ENCODE data around the gene CDX4.
"Not testable (repeated sequence)": the region's sequence is repeated elsewhere in the genome, so short reads cannot be mapped to it uniquely, and the experiment has no call there.

The CDX4 gene

GRCh38 chrX:73446831-73447230 lies at the start of gene CDX4:
Gene CDX4, plus strand, starts transcription at chrX:73447053. Its CDS starts 201 bp downstream, at chrX:73447254.
- Mint-ChIP-seq H3K4me1 (no peaks in the 10 kb centered on the region), H3K4me3 (no peak within 1 kb of the TSS), H3K27ac (no peak within 1 kb of the TSS), H3K27me3 (peaks cover 31% of the 10 kb centered on the region), H3K9me3 (peaks cover 3% of the 10 kb centered on the region), H3K36me3 (no peaks in the 10 kb centered on the region)
- no peak for DNase-seq
- CTCF ChIA-PET, result no interaction called here

- CTCF ChIA-PET, result no interaction called here
- Mint-ChIP-seq H3K9me3 (no peaks in the 10 kb centered on the region), H3K4me3 (no peak overlapping the region), H3K27me3 (no peaks in the 10 kb centered on the region), H3K27ac (no peak overlapping the region), H3K4me1 (no peaks in the 10 kb centered on the region), H3K36me3 (no peaks in the 10 kb centered on the region)
- DNase-seq, result no peak
These were observed 48.5 kb upstream of the CDX4 start for GRCh38 chrX:73398185-73398914.

GRCh38 chrX:73400136-73400748 lies 46.6 kb upstream of the CDX4 start:
- Mint-ChIP-seq H3K4me1 (no peaks in the 10 kb centered on the region), H3K36me3 (no peaks in the 10 kb centered on the region), H3K4me3 (no peak overlapping the region), H3K9me3 (no peaks in the 10 kb centered on the region), H3K27me3 (no peaks in the 10 kb centered on the region), H3K27ac (no peak overlapping the region)
- no peak for DNase-seq
- CTCF ChIA-PET, result no interaction called here

GRCh38 chrX:73401591-73402266 lies 45.1 kb upstream of the CDX4 start:
- Mint-ChIP-seq H3K27ac (no peak overlapping the region), H3K9me3 (no peaks in the 10 kb centered on the region), H3K36me3 (no peaks in the 10 kb centered on the region), H3K4me1 (no peaks in the 10 kb centered on the region), H3K27me3 (no peaks in the 10 kb centered on the region), H3K4me3 (no peak overlapping the region)
- no peak for DNase-seq
- CTCF ChIA-PET, result no interaction called here

- no peak for DNase-seq
- Mint-ChIP-seq H3K9me3 (peaks cover 2% of the 10 kb centered on the region), H3K36me3 (no peaks in the 10 kb centered on the region), H3K27ac (no peak overlapping the region), H3K27me3 (no peaks in the 10 kb centered on the region), H3K4me1 (no peaks in the 10 kb centered on the region), H3K4me3 (no peak overlapping the region)
- CTCF ChIA-PET, result no interaction called here
These were observed 33.9 kb upstream of the CDX4 start for GRCh38 chrX:73412930-73413329.

GRCh38 chrX:73447311-73447794 lies 500 bp downstream of the CDX4 start:
- no peak overlapping the region for H3K4me3 Mint-ChIP-seq
- DNase-seq, result no peak
- H3K9me3 Mint-ChIP-seq, result peaks cover 3% of the 10 kb centered on the region
- H3K4me1 Mint-ChIP-seq, result no peaks in the 10 kb centered on the region
- H3K27me3 Mint-ChIP-seq, result peaks cover 31% of the 10 kb centered on the region
- no peak overlapping the region for H3K27ac Mint-ChIP-seq
- CTCF ChIA-PET, result no interaction called here
- H3K36me3 Mint-ChIP-seq, result no peaks in the 10 kb centered on the region

GRCh38 chrX:73448379-73448778 lies 1.5 kb downstream of the CDX4 start:
- H3K4me3 Mint-ChIP-seq, result no peak overlapping the region

GRCh38 chrX:73455171-73455570 lies 8.3 kb downstream of the CDX4 start:
- Mint-ChIP-seq H3K27me3 (no peaks in the 10 kb centered on the region), H3K36me3 (no peaks in the 10 kb centered on the region), H3K9me3 (no peaks in the 10 kb centered on the region), H3K27ac (no peak overlapping the region), H3K4me1 (no peaks in the 10 kb centered on the region), H3K4me3 (no peak overlapping the region)
- DNase-seq, result no peak
- CTCF ChIA-PET, result no interaction called here

More at GRCh38 chrX:73448379-73448778, 1.5 kb downstream of the CDX4 start:
- CTCF ChIA-PET, result no interaction called here
- no peak for DNase-seq
- no peaks in the 10 kb centered on the region for H3K4me1 Mint-ChIP-seq
- H3K36me3 Mint-ChIP-seq, result no peaks in the 10 kb centered on the region
- H3K27ac Mint-ChIP-seq, result no peak overlapping the region
- H3K27me3 Mint-ChIP-seq, result peaks cover 31% of the 10 kb centered on the region
- H3K9me3 Mint-ChIP-seq, result peaks cover 3% of the 10 kb centered on the region

- H3K36me3 Mint-ChIP-seq, result no peaks in the 10 kb centered on the region
- CTCF ChIA-PET, result no interaction called here
- no peak overlapping the region for H3K27ac Mint-ChIP-seq
- no peak for DNase-seq
- no peaks in the 10 kb centered on the region for H3K27me3 Mint-ChIP-seq
- no peak overlapping the region for H3K4me3 Mint-ChIP-seq
- H3K9me3 Mint-ChIP-seq, result no peaks in the 10 kb centered on the region
- no peaks in the 10 kb centered on the region for H3K4me1 Mint-ChIP-seq
These were observed 10.5 kb downstream of the CDX4 start for GRCh38 chrX:73457306-73457705.

GRCh38 chrX:73468376-73468775 lies 21.5 kb downstream of the CDX4 start:
- Mint-ChIP-seq H3K9me3 (no peaks in the 10 kb centered on the region), H3K4me1 (no peaks in the 10 kb centered on the region), H3K27me3 (no peaks in the 10 kb centered on the region), H3K27ac (no peak overlapping the region), H3K36me3 (no peaks in the 10 kb centered on the region), H3K4me3 (no peak overlapping the region)
- no peak for DNase-seq
- CTCF ChIA-PET, result no interaction called here

GRCh38 chrX:73478961-73479360 lies 32.1 kb downstream of the CDX4 start:
- Mint-ChIP-seq H3K27me3 (no peaks in the 10 kb centered on the region), H3K36me3 (no peaks in the 10 kb centered on the region), H3K27ac (no peak overlapping the region), H3K4me3 (no peak overlapping the region), H3K4me1 (no peaks in the 10 kb centered on the region), H3K9me3 (peaks cover 3% of the 10 kb centered on the region)
- CTCF ChIA-PET, result no interaction called here
- DNase-seq, result no peak

- H3K27me3 Mint-ChIP-seq, result no peaks in the 10 kb centered on the region
- H3K4me3 Mint-ChIP-seq, result no peak overlapping the region
- no peaks in the 10 kb centered on the region for H3K36me3 Mint-ChIP-seq
- H3K9me3 Mint-ChIP-seq, result peaks cover 3% of the 10 kb centered on the region
- H3K4me1 Mint-ChIP-seq, result no peaks in the 10 kb centered on the region
- DNase-seq, result no peak
- H3K27ac Mint-ChIP-seq, result no peak overlapping the region
- CTCF ChIA-PET, result no interaction called here
These were observed 34.7 kb downstream of the CDX4 start for GRCh38 chrX:73481521-73481920.

- no peaks in the 10 kb centered on the region for H3K4me1 Mint-ChIP-seq
- no peak for DNase-seq
- H3K4me3 Mint-ChIP-seq, result no peak overlapping the region
- H3K27ac Mint-ChIP-seq, result no peak overlapping the region
- H3K27me3 Mint-ChIP-seq, result no peaks in the 10 kb centered on the region
- no peaks in the 10 kb centered on the region for H3K9me3 Mint-ChIP-seq
- CTCF ChIA-PET, result no interaction called here
- no peaks in the 10 kb centered on the region for H3K36me3 Mint-ChIP-seq
These were observed 43.8 kb downstream of the CDX4 start for GRCh38 chrX:73490661-73491060.

- CTCF ChIA-PET, H3K9me3 Mint-ChIP-seq, H3K4me1 Mint-ChIP-seq, H3K4me3 Mint-ChIP-seq, DNase-seq, H3K27me3 Mint-ChIP-seq, H3K36me3 Mint-ChIP-seq, H3K27ac Mint-ChIP-seq: not testable (repeated sequence)
These were observed 45.3 kb downstream of the CDX4 start for GRCh38 chrX:73492178-73492577.
